Left lung (tissue), 10 donors: ENCODE results near the gene SYCE3. TPM values are rescaled to one million over a fixed set of nuclear protein-coding genes. Genes with fewer than 3 reads are reported as not detected.

Source experiments
- ATAC-seq: fragments of 200-7000 bp; cut with Tn5 transposase; one replicate; pipeline ENCODE4 v1.9.1; 2020; ENCODE audit warnings: moderate library complexity
- DNase-seq, 4 donors: peaks; one replicate each; pipeline ENCODE4 v3.0.0-alpha.2; 2013 to 2020
- H3K27ac ChIP-seq, 2 donors: fragments of 200-600 bp; sonication (generic) in 1 of 2; one replicate each; pipeline versions ENCODE4 v1.5.0 to v1.8.0; 2020 to 2021
- H3K27me3 ChIP-seq, 2 donors: fragments of 200-600 bp; sonication (generic) in 1 of 2; one replicate each; pipeline versions ENCODE4 v1.5.0 to v1.8.0; 2020 to 2021
- H3K36me3 ChIP-seq, 2 donors: fragments of 200-600 bp; sonication (generic) in 1 of 2; one replicate each; pipeline versions ENCODE4 v1.5.0 to v1.8.0; 2020 to 2021
- H3K4me1 ChIP-seq, 2 donors: fragments of 200-600 bp; one replicate each; pipeline ENCODE4 v1.8.0; 2021
- H3K4me3 ChIP-seq, 2 donors: fragments of 200-600 bp; sonication (generic) in 1 of 2; one replicate each; pipeline versions ENCODE4 v1.5.0 to v1.8.0; 2020 to 2021; ENCODE audit warnings: mild to moderate bottlenecking in 1 of 2
- H3K9me3 ChIP-seq, 2 donors: fragments of 200-600 bp; sonication (generic) in 1 of 2; one replicate each; pipeline versions ENCODE4 v1.5.0 to v1.8.0; 2020 to 2021
- intact Hi-C, 2 donors: fragments of 100-400 bp; cut with DNase I; formaldehyde crosslinking; loops; one replicate each; pipeline versions ENCODE4 v1.11.2 to v1.14.2; 2022
- polyA plus RNA-seq, 6 donors: library from polyadenylated mRNA; unstranded; fragments of 120-200 nt; gene quantifications; one replicate each; pipeline ENCODE4 v1.2.1, GENCODE V29; 2013; ENCODE audit not compliant: insufficient read length in 6 of 6
- total RNA-seq, 2 donors: library from RNA; stranded (reverse); fragmentation: NEBNext Ultra II Directional; extraction: Animal tissue kit (Norgen Biotek cat#: 25700); gene quantifications; one replicate each; pipeline ENCODE4 v1.2.1, GENCODE V29; 2021
- TF ChIP-seq, protein P1 (sequence below), 2 donors: fragments of 200-600 bp; sonication (generic) in 1 of 2; IDR thresholded peaks; one replicate each; pipeline versions ENCODE4 v1.5.0 to v1.8.0; 2021; ENCODE audit warnings: antibody characterized with exemption in 2 of 2
- donor health status: DM: no; HTN: yes; CAD: no.
- donor health status: DM: no; HTN: no; CAD: no.

Gene SYCE3
- total and polyA plus RNA-seq, 8 donors = not detected

DNA sequence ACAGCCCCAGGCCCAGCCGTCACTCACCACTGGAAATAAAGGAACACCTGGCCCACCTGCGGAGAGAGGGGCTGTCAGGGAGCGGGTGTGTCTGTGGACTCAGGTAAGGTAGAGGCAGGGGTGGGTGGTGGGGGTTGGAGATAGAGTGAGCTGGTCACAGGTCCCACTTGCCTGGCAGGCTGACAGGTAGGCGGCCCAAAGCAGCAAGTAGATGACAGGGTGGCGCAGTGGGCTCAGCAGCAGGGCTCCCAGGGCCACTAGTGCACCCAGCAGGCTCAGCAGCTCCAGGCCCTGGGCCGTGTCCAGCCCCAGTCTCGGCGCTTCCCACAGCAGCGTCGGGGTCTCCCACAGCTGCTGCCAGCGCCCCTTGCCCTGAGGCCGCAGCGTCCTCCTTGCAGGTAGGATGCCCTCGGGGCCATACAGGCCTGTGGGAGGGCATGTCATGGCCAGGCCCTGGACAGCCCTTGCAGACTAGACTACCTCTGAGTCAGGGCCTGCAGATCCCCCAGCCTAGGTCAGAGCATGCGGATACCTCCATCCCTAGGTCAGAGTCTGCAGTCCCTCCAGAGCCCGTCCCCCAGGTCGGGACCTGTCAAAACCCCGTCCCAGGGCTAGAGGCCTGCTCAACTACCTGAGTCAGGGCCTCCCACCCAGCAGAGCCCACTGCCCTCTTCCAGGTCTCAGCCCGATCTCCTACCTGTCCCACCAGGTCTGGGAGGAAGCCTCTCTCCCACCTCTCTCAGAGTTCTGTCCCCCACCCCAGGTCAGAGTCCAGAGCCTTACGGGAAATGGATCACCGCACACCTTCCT, 55.9 kb downstream of the SYCE3 start:
- Histone ChIP-seq H3K36me3 (peaks cover 0 to 40% of the 10 kb centered on the region in 2 donors), H3K27me3 (no peaks in the 10 kb centered on the region), H3K27ac (peak overlapping the region; percentile 69 to 87), H3K4me1 (peaks cover 17 to 30% of the 10 kb centered on the region in 2 donors), H3K9me3 (no peaks in the 10 kb centered on the region), H3K4me3 (peak overlapping the region; percentile 88 to 90)
- TF ChIP-seq, protein P1, sequence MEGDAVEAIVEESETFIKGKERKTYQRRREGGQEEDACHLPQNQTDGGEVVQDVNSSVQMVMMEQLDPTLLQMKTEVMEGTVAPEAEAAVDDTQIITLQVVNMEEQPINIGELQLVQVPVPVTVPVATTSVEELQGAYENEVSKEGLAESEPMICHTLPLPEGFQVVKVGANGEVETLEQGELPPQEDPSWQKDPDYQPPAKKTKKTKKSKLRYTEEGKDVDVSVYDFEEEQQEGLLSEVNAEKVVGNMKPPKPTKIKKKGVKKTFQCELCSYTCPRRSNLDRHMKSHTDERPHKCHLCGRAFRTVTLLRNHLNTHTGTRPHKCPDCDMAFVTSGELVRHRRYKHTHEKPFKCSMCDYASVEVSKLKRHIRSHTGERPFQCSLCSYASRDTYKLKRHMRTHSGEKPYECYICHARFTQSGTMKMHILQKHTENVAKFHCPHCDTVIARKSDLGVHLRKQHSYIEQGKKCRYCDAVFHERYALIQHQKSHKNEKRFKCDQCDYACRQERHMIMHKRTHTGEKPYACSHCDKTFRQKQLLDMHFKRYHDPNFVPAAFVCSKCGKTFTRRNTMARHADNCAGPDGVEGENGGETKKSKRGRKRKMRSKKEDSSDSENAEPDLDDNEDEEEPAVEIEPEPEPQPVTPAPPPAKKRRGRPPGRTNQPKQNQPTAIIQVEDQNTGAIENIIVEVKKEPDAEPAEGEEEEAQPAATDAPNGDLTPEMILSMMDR (IDR thresholded peaks at IDR 0.05) = no peak
- ATAC-seq (peak; percentile 1), DNase-seq (peak in 2 of 4 donors; percentile 54 to 80)
- intact Hi-C loops = loop anchor here in 1 of 2 donors (10.0 kb wide), 1 partner anchor 88 kb away; no protein-coding TSS in a partner anchor

DNA sequence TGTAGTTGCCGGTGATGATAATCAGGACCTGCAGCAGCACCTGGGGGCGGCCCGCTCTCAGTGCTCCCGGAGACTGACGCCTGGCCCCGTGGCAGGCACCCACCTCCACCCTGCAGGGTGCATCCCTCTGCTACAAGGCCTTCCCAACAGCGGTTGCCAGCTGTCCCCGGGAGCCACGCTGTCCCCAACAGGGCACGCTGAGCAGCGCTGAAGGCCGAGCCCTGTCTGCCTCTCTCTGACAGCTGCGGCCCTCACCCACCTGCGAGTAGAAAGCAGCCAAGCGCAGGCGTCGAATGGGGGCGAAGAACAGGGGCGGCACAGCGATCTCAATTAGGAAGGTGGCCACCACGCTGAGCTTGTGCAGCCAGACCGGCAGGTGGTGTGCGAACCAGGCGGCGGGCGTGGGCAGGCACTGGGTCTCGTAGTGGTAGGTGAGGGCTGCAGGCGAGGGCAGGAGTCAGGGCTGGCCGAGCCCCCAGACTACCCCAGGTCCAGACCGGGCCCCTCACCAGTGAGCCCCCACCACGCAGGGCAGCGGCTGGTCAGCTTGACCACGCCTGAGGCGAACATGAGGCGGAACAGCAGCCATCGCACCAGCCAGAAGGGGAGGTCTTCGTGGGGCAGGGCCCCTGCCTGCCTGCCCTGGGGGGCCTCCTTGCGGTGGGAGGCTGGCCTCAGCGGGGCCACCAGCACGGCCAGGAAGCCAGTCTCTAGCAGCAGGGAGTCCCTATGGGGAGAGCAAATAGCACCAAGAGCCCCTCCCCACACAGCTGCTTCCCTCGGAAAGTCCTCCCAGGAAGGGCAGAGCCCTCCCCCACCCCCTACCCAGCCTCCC, 56.7 kb downstream of the SYCE3 start:
- no peaks in the 10 kb centered on the region for H3K9me3 ChIP-seq
- no peak overlapping the region for H3K27ac ChIP-seq
- peaks cover 17 to 30% of the 10 kb centered on the region in 2 donors for H3K4me1 ChIP-seq
- H3K4me3 ChIP-seq = peak overlapping the region; percentile 88 to 90
- DNase-seq = peak in 1 of 4 donors; percentile 80
- TF ChIP-seq, protein P1 (IDR thresholded peaks at IDR 0.05) = no peak
- no peaks in the 10 kb centered on the region for H3K27me3 ChIP-seq
- ATAC-seq = no peak
- intact Hi-C loops = loop anchor here in 1 of 2 donors (10.0 kb wide), 1 partner anchor 89 kb away; no protein-coding TSS in a partner anchor
- H3K36me3 ChIP-seq = peaks cover 0 to 42% of the 10 kb centered on the region in 2 donors

DNA sequence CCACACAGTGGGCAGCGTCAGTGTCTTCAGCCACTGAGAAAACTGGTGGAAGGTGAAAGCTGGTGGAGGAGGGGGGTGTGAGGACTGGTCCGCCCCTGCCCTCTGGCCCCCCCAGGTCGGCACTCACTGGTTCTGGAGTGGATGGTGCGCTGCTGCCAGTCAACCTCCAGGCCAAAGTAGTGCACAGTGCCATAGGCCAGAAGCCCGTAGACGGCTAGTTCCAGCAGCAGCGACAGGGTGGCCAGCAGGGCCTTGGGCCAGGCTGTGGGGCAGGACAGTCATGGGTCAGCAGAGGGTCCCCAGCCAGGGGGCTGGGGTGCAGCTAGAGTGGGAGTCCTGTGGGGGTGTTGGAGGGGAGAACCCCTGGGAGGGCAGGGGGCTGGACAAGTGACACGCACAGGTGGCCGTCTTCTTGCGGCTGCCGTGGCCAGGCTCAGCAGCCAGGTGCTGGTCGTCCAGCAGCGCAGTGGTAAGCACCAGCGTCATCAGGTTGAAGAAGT, 57.4 kb downstream of the SYCE3 start:
- intact Hi-C loops = loop anchor here in 1 of 2 donors (10.0 kb wide), 1 partner anchor 89 kb away; no protein-coding TSS in a partner anchor
- TF ChIP-seq, protein P1 (IDR thresholded peaks at IDR 0.05) = no peak
- ATAC-seq (no peak), DNase-seq (no peak)
- Histone ChIP-seq H3K4me3 (no peak overlapping the region), H3K27me3 (no peaks in the 10 kb centered on the region), H3K4me1 (peaks cover 17 to 30% of the 10 kb centered on the region in 2 donors), H3K9me3 (no peaks in the 10 kb centered on the region), H3K27ac (no peak overlapping the region), H3K36me3 (peaks cover 0 to 42% of the 10 kb centered on the region in 2 donors)

DNA sequence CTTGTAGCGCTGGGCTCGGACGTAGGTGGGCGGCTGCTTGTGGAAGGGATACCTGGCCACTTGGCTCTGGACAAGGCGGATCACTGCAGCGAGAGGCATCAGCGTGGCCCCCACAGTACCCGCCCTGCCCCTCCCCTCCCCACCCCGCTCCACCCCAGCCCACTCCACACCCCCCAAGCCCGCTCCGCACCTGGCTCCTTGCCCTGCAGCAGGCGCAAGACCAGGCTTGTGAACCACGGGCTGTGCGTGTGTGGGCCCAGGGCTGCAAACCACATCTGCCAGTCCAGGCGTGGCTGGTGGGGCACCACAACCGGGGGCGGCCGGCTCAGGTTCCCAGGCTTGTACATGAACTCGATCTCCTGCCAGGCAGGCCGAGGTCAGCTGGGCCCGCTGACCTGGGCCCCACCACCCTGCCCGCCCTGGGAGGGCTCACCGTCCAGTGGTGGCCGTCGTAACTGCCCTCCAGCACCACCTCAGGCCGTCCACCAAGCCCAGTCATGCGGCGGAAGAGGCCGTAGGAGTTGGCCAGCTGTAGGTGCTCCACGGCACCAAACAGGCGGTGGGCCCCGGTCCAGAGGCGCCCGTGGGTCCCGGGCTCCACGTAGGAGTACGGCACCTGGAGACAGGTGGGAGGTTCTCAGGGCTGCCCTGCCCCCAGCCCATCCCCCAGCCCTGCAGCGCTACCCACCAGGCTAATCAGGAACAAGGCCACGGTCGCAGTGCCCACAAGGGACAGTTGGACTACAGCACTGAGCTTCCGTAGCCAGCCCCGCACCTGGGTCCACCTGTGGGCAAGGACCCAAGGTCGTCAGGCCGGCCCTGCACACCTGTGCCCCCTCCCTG, 58.1 kb downstream of the SYCE3 start:
- Histone ChIP-seq H3K36me3 (peaks cover 0 to 42% of the 10 kb centered on the region in 2 donors), H3K27me3 (no peaks in the 10 kb centered on the region), H3K4me3 (no peak overlapping the region), H3K4me1 (peaks cover 16 to 30% of the 10 kb centered on the region in 2 donors), H3K9me3 (no peaks in the 10 kb centered on the region), H3K27ac (no peak overlapping the region)
- intact Hi-C loops = loop anchor here in 1 of 2 donors (10.0 kb wide), 1 partner anchor 90 kb away; no protein-coding TSS in a partner anchor
- ATAC-seq (no peak), DNase-seq (peak in 1 of 4 donors; percentile 82)
- TF ChIP-seq, protein P1 (IDR thresholded peaks at IDR 0.05) = no peak
